HG03196 (cell line): Measurements from ENCODE around the gene TBC1D9.

Experiments
- ATAC-seq: cut with Tn5 transposase; IDR thresholded peaks from one replicate; pipeline ENCODE4 v1.9.1; 2021; ENCODE audit not compliant: unreplicated experiment

Gene TBC1D9

DNA sequence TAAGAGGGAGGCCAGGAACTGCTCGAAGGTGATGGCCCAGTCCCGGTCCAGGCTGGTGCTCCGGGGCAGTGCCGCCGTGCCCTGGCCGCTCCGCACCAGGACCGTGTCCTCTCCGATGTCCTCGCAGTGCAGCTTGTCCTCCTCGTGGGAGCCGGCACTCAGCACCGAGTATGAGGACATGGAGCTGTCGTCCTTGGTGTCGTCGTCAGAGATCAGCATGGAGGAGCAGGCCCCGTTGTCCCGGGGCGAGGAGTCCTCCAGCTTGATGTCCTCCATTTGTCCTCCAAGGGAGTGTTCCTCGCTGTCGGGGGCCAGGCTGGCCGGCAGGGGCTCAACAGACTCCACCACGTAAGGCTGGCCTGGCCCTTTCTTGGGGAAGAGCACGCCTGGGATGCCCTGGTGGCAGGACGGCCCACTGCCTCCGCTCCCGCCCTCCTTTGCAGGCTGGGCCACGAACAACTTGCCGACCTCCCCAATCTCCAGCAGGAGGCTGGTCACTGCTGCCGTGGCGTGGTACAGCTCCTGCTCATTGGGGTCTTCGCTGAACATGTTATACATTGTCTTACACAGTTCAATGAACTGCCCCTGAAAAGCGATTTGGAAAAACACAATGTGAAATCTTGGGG lies 133.7 kb downstream of the TBC1D9 start:
- no peak for ATAC-seq

DNA sequence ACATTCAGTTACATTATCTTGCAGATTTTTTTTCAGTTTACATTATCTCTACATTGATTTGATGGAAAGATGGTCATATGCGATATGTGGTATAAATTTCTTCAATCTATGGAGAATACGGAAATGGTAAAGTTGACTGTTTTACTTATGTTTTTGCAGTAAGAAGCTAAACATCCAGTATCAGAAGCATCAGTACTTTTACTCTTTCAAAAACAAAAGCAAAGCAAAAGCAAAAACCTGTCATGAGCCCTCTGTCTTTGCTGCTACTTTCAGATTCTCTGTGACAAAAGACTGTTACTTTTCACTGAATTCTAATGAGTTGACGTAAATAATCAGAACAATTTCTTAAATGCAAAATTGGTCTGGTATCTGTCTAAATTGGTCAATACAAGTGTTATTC lies 135.0 kb downstream of the TBC1D9 start:
- ATAC-seq = no peak

DNA sequence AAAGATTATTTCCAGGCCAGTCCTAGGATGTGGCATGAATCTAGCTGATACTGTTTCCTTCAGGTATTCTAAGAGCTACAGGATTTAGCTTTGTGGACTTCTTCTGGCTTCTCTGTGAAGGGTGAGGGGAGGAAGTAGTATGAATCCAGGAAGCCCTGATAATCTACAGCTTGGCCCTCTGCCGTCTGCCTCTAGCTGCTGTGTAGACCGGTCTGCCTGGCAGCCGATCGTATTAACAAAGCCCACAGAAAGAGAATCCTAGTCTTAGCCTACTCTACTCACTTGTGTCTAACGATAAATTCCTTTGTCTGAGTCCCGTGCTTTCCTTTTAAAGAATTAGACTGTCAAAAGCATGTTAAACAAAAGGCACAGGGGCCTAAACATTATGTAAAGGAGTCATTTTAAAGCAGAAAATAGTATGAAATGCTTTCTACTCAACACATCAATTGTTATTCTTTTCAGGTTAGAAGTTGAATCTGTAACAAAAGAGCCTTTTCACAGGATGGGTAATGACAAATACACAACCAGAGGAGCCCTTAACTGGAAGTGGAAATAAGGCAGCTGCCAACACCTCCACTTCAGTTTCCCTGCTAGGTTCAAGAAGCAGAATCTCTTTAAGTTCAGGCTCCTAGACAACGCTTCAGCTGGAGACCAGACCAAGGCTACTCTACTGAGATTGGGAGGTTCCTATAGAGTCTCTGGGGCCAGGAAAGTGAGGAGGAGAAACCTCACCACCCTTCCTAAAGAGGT lies 138.5 kb downstream of the TBC1D9 start:
- no peak for ATAC-seq

DNA sequence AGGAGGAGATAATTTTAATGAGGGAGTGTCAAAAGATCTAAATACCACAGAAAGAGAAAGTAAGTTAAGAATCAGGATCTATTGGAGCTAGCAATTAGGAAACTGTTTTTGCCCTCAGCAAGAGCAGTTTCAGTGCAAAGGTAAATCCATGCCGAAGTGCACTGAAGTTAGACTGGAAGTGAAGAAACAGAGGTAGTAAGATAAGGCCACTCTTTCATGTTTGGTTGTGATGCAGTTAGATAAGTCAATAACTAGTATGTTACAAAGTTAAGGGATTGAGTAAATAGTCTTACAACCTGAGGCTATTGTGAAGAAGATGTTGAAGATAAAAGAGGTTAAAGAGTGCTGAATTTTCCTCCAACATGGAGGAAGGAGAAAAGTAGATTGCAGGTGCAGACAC lies 140.7 kb downstream of the TBC1D9 start:
- ATAC-seq = no peak

DNA sequence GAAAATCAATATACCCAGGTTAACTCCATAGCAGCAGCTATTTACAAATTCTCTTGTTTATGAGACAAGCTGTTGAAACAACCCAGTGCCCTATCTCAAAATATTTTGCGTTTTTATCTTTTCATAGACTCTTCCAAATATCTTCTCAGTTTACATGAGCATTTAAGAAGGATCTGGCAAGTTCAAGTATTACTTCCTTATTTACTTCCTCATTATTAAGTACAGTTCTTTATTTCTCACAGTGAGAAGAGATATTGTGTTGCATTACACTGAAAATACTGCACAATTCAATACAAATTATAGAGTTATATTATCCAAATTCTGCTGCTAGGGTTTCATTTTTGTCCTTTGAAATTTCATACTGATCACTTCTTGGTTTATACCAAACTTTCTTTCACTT lies 143.8 kb downstream of the TBC1D9 start:
- no peak for ATAC-seq

DNA sequence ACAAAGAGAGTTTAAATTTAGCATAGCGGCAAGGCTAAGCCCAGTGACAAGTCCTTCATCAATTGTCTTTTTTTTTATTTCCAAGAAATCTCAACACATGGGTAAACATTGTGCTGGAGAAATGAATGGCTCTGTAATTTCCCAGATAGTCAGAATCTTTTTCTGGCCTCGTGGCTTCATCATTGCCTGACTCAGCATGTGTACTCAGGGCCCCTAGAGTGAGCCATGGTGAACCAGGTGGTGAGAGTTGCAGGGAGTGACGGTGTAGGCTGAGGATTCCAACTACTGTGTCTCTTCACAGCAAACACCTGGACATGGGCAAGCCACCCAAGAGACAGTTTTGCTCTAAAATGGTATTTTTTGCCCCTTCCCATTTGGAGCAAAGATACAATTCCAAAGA lies 144.3 kb downstream of the TBC1D9 start:
- no peak for ATAC-seq

DNA sequence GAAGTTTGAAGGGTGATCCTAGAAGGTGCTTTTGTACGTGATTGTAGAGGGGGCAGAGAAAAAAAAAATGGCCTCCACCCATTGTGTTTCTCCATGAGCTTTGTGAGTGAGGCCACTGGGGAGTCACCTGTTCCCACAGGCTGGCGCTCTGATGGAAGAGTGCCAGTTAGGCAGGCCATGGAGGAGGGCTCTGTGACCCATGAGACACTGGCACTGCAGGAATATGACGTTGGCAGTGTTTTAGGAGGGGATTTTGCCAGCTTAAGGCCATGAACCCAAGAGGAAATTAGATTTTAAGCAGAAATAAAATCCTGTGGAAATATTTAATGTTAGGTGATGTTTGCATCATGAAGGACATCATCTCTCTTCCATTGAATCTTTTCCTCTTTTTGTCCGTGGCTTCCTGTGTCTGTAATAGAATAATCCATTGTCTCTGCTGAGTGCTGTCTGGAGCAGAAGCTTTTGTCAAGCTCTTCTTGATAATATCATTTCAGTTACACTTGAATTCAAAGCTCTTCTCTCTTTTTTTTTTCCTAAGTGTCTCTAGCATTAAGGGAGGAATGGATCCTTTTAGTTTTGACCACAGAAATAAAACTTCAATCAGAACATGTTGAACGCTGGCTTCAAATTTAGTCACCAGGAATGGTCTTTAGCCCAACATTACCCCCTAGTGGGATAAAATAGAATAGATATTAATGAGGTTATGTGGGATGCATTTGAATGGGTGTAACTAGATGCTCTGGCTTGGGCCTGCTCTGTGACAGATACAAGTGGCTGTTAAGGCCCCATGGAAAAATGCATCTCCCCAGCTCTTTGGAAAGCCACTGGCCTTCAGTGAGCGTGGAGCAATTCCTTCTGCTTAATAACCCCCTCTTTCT lies 146.4 kb downstream of the TBC1D9 start:
- peak; percentile 64 for ATAC-seq

DNA sequence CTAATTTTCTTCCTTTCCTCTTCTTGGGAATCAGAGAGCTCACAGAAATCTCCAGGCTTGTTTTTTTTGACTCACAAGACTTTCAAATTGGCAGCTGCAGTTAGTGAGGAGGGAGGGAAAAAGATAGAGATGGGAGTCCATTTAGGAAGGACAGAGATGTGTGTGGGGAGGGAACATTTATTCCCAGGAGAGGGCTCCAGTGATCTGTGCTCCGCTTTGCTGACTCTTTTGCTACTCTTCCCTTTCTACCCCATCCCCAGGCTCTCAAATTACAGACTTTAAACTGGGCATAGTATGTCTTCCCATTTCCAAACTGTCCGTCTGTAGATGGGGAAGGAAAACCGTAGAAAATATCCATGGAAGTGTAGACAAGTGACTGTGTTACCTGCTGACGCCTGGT lies 148.3 kb downstream of the TBC1D9 start:
- no peak for ATAC-seq

DNA sequence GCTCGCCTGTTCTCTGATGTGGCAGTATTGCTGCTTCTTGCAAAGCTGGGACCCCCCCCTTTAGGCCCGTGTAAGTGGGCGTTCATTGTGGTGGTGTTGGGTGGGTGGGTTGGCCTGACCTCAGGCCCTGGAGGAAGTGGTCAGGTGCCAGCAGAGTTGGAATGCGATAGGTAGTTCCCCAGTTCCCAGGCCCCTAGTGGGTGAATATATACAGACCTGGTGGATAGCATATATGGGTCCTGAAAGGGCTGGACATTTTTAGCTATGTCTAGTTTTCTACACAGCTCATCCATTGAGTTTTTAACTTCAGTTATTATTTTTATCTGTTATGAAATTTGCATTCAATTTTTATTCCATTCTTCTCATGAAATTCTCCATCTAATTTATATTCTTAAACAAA lies 151.6 kb downstream of the TBC1D9 start:
- ATAC-seq = no peak

DNA sequence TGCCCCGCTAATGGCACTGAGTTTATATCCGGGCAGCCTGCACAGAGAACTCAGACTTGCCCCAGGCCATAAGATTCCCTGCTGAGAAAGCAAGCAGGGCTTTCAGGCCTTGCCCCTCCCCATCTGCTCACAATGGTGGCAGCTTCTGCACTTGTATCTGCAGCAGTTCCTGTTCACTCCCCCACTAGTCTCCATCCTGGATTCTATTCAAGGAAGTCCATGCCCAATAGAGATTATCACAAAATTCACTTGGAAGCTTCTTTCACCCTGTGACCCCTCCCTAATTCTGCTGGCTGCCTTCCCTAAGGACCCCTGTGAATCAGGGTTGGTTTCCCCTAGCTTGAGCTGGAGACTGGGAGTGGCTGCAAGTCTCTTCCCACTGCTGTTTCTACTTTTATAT lies 152.9 kb downstream of the TBC1D9 start:
- ATAC-seq = no peak

DNA sequence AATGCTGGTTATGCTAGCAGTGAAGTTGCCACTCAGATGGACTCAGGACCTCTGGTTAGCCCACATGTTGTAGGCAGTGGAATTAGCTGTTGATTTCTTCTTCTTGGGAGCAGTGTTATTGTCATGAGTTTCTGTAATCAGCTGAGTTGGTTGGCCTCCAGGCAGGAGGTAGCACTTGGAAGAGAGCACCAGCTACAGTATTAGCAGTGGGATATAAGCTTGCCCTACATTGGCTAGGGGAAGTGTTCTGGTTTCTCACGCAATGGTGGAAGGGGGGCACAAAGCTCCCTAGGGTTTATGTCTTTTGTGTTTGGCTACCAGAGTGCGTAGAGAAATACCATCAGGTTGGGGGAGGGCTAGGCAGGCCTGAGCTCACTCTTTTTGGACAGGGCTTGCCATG lies 153.5 kb downstream of the TBC1D9 start:
- no peak for ATAC-seq

DNA sequence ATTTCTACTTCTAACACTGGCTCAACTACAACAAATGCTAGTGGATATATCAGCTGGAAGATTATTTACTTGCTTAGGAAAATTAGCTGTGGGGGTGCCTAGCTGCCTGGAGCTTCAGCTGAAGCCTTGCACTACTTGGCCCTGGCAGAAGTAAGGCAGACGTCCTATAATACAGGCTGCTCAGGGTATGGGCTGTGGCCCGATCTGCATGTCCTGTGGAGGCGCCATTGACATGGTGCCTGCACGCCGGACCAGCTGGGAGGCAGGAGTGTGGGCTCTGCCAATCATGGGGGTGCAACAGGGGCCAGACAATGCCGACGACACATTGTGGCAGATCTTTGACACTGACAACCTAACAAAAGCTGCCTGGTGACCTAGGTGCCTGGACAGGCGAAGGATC lies 155.8 kb downstream of the TBC1D9 start:
- no peak for ATAC-seq

DNA sequence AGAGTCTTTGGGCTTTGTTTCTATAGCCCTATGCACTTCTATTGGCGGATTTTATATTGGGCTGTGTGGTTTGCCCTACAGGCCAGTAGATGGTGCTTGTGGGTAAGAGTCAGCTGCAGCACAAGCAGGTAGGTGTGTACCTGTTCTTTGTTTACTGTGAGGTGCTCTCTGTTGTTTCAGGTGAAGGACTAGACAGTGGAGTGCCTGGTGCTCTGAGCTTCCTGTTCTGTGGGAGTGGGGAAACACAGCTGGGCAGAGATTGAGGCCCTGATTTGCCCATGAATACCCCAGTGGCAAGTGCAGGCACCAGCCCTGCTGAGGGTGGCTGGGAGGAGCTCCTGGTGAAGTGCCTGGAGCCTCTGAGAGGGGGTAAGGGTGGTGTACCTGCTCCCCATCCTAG lies 161.1 kb downstream of the TBC1D9 start:
- ATAC-seq = no peak

DNA sequence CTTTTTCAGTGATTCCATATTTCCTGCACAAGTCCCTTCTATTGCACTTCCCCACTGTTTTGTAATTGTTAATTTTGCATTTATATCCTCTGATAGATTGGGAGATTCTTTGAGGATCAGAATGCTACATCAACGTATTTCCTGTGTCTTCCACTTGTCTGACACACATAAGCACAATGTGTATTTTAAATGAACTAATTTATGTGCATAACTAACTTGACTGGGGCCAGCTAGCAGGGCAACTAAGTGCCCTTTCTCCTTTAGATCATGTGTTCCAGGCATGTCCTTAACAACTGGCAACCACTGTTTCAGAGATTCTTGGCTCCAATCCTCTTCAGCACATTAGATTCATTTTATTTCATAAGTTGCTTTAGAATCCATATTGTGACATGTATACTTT lies 171.7 kb downstream of the TBC1D9 start:
- ATAC-seq = no peak

DNA sequence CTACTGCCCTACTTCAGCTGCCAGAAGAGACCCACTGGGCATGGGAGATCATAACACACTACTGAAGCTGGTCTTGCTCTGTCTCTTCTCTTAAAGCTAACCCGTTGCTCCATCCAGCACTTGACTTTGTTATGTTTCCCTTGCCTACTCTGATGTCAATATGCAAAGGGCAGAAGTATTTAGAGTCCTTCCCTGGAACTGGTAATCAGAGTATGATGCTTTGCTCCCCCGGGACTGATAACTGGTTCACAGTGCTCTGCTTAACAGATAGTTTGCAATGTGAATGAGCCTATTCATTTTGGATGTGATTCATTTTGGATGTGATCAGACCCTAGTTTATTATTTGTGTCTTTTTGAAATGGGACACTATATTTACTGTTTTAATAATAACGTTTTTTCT lies 175.1 kb downstream of the TBC1D9 start:
- ATAC-seq = no peak

DNA sequence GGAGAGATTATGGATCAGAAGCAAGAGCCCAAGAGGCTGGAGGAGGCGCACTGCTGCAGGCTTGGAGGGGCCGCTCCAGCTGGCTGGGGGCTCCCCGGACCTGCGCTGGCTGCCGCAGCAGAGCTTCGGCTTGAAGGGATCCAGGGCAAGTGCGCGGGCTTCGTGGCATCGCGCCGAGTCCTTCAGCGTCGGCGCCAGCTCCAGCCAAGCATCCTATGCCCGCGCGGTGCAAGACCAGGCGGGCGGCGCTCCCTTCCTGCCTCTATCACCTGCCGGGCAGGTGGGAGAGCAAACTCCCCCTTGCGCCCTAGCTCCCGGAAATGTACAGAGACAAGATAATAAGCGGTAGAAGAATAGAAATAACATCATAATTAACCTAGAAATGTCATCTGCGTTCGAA lies 176.9 kb downstream of the TBC1D9 start:
- ATAC-seq = no peak

DNA sequence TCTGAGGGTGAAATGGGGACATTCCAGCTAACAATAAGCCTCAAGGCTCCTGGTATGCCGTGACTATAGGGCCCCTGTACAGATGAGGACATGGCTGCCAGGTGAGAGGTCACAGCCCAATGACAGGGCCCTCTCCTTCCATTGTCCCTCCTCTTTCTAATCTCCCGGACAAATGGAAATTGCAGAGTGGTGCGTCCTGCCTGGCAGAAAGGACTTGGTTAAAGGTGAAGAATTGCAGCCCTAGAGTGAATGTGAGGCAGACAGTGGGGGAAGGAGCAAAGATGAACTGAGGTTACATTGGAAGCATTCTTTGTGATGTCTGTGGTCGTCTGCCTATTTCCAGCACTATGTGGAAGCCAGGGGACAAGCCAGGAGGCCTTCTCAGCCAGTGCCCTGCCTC lies 180.7 kb downstream of the TBC1D9 start:
- no peak for ATAC-seq

DNA sequence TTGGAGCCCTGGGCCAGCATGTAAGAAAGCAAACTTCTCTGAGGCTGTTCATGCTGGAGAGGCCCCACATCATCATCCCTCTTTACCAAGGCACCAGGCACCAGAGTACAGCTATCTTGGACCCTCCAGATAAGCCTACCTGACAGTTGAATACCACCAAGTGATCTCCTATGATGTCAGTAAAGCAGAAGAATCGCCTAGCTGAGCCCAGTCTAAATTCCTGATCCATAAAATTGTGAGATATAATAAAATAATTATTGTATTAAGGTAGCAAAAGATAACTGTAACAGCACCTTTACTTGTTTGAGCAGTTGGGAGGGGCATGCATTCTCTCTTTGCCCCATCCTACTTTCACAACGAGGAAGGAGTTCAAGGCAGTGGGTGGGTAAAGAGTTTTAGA lies 184.6 kb downstream of the TBC1D9 start:
- no peak for ATAC-seq
